Spleen (tissue), 7 donors: Measurements from ENCODE around the gene YTHDF1.
"Not testable (repeated sequence)": the region's sequence is repeated elsewhere in the genome, so short reads cannot be mapped to it uniquely, and the experiment has no call there.

Experiments
- POLR2A ChIP-seq, 3 donors: fragments of 450-650 bp; IDR thresholded peaks; one replicate each; pipeline ENCODE4 v1.5.1; 2017; ENCODE audit warnings: antibody characterized with exemption in 3 of 3, mild to moderate bottlenecking in 1 of 3
- POLR2AphosphoS5 ChIP-seq, 3 donors: sonication (generic); formaldehyde crosslinking; IDR thresholded peaks; one replicate each; pipeline ENCODE4 v1.5.1; 2017; ENCODE audit warnings: antibody characterized with exemption in 3 of 3
- TF ChIP-seq, protein P1 (sequence below), 11 experiments: fragments of 200-600 bp in 7 of 11; fragments of 450-650 bp in 4 of 11; sonication (generic) in 4 of 11; IDR thresholded peaks in 8 of 11; conservative IDR thresholded peaks in 3 of 11; 1 replicate in 7 of 11; 2 replicates in 4 of 11; pipeline versions ENCODE4 v1.4.0 to v1.8.0; 2016 to 2021; ENCODE audit warnings: antibody characterized with exemption in 11 of 11, inconsistent platforms in 4 of 11, mild to moderate bottlenecking in 1 of 11
- donor health status: DM: no; HTN: no; CAD: no; lungs with moderate emphysema.
- donor health status: DM: no; HTN: no; CAD: no.
- donor health status: DM: no; HTN: no; CAD: no.

DNA sequence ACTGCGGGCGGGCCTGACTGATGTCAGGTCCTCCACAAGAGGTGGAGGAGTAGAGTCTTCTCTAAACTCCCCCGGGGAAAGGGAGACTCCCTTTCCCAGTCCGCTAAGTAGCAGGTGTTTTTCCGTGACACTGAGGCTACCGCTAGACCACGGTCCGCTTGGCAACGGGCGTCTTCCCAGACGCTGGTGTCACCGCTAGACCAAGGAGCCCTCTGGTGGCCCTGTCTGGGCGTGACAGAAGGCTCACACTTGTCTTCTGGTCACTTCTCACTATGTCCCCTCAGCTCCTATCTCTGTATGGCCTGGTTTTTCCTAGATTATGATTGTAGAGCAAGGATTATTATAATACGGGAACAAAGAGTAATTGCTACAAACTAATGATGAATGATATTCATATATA, 35.4 kb upstream of the YTHDF1 start:
- TF ChIP-seq, protein P1, sequence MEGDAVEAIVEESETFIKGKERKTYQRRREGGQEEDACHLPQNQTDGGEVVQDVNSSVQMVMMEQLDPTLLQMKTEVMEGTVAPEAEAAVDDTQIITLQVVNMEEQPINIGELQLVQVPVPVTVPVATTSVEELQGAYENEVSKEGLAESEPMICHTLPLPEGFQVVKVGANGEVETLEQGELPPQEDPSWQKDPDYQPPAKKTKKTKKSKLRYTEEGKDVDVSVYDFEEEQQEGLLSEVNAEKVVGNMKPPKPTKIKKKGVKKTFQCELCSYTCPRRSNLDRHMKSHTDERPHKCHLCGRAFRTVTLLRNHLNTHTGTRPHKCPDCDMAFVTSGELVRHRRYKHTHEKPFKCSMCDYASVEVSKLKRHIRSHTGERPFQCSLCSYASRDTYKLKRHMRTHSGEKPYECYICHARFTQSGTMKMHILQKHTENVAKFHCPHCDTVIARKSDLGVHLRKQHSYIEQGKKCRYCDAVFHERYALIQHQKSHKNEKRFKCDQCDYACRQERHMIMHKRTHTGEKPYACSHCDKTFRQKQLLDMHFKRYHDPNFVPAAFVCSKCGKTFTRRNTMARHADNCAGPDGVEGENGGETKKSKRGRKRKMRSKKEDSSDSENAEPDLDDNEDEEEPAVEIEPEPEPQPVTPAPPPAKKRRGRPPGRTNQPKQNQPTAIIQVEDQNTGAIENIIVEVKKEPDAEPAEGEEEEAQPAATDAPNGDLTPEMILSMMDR (IDR thresholded peaks at IDR 0.05 in 8 of 11, conservative IDR thresholded peaks at IDR 0.05 in 3 of 11): peak in 3 of 11 experiments; percentile 15 to 28 (median 26)
- not testable (repeated sequence) for TF ChIP-seq POLR2A, POLR2AphosphoS5 (IDR thresholded peaks at IDR 0.05)
